Stimulated activated CD8-positive, alpha-beta memory T cell treated with anti-CD3 and anti-CD28 coated beads, Interleukin-4, amount 100 ng/mL, for 24 hours (primary cell): Measurements from ENCODE around the gene LRRN4.

Experiments
- DNase-seq: peaks from one replicate; pipeline ENCODE4 v3.0.0-alpha.2; 2020; ENCODE audit warnings: low read depth

Gene LRRN4

DNA sequence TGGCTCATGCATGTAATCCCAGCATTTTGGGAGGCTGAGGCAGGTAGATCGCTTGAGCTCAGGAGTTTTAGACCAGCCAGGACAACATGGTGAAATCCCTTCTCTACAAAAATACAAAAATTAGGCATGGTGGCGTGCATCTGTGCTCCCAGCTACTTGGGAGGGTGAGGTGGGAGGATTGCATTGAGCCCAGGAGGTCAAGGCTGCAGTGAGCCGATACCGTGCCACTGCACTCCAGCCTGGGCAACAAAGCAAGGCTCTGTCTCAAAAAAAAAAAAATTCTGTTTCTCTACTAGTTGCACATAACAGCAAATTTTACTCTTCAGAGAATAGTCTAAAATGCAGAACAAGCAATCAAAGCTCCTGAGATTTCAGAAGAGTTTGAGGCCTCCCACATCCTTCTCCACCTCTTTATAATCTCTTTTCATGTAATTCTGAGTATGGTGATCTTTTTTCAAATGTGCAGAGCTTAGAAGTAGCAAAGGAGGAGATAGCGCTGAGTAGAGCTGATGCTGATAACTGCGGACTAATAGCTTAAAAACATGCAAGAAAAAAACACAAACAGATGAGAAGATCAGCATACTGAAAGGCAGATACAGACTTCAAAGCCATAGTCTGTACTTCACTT lies 23.3 kb downstream of the LRRN4 start:
- no peak for DNase-seq

DNA sequence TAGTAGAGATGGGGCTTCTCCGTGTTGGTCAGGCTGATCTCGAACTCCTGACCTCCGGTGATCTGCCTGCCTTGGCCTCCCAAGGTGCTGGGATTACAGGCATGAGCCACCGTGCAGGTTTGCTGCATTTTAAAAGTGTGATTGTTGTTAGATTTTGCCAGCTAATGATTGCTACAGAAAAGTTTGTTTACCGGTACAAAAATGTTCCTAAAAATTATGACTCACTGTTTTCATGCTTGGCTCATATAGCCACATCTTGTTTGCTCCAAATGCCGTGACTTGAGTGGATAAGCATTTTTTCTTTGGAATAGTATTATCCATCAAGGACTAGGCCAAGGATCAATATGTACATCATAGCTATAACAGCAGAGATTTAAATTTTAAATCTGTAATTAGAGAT lies 24.3 kb downstream of the LRRN4 start:
- DNase-seq: no peak

DNA sequence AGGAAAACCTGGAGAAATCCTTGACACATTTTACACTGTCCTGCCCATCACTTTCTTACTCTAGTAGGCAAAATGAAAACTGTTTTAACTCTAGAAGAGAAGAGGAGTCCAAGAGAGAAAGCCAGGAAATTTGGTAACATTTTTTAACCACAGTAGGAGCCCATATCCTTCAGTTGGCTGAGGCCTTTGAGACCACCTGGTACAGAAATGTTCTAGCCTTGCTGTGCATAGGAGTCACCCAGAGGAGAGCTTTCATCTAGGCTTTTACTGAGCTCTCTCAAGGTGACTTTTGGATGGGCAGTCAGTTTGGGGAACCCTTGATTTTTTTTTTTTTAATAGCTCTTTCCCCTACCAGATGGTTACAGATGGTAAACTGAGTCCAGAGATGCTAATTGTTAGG lies 25.0 kb downstream of the LRRN4 start:
- no peak for DNase-seq

DNA sequence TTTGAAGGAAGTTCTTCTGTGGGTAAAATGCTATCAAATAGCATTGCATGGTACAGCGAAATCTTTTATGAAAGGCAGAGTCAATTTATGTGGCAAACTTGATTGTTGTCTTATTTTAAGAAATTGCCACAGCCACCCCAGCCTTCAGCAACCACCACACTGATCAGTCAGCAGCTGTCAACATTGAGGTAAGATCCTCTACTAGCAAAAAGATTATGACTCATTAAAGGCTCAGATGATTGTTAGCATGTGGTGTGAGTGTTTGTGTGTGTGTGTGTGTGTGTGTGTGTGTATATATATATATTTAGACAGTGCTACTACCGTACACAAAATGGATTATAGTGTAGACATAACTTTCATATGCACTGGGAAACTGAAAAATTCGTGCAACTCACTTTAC lies 27.8 kb downstream of the LRRN4 start:
- no peak for DNase-seq

DNA sequence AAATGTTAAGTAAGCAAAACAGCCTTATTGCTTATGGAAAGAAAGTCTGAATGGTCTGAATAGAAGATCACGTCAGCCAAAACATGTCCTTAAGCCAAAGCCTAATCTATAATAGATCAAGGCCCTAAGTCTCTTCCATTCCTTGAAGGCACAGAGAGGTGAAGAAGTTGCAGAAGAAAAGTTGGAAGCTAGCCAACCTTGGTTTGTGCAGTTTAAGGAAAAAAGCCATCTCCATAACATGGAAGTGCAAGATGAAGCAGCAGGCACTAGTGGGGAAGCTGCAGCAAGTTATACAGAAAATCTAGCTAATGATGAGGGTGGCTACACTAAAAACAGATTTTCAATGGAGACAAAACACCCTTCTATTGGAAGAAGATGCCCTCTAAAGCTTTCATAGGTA lies 29.1 kb downstream of the LRRN4 start:
- no peak for DNase-seq

GRCh38 chr20:6017880-6018279 lies 36.0 kb downstream of the LRRN4 start:
- DNase-seq: no peak

DNA sequence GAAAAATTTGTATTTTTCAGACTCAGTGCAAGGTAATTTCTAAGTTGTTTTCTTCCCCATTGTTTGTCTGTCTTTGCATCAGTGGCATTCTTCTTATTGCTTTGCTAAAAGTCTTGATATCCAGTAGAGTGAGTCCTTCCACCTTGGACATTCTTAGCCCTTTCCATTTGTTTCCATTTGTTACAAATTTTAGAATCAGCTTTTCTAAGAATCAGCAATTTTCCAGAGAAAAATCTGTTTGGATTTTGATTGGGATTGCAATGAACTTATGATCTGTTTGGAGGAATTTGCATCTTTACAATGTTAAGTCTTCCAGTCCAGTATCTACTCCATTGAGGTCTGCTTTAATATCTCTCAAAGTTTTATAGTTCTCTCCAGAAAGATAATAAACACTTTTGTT lies 36.4 kb downstream of the LRRN4 start:
- no peak for DNase-seq

DNA sequence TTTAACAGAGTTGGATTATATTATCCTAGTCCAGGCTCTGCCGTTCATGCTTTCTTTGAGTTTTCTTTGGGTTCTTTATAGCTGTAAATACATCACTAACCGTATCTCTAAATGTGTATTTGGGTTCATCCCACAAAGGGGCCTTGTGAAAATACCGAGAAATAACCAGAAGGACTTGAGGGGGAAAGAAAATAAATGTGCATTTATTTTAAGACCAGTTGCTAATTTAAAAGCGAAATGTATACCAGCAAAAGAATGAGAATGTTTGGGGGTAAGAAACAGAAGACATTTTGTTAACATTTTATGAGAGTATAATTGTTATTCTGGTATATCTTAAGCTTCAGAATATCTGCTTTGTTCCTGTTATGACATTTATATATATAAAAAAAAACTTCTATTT lies 38.9 kb downstream of the LRRN4 start:
- DNase-seq: no peak

DNA sequence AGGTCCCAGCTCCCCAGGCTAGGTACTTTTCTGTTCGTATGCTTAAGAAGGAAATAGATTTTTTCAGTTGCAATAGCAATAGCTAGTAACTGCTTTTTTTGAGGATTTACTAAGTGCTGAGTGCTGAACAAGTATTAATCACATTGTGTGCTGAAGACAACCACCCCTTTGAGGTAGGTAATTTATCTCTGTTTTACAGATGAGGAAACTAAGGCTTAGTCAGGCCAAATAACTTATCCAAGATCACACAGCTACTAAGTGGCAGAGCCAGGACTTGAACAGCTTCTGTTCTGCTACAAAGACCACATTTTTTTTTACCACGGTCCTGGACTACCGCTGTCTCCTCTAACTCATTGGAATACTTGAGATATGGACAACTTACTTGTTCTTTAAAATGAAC lies 39.8 kb downstream of the LRRN4 start:
- DNase-seq: no peak

- no peak for DNase-seq
Measured at GRCh38 chr20:6012179-6012578, 41.7 kb downstream of the LRRN4 start.

DNA sequence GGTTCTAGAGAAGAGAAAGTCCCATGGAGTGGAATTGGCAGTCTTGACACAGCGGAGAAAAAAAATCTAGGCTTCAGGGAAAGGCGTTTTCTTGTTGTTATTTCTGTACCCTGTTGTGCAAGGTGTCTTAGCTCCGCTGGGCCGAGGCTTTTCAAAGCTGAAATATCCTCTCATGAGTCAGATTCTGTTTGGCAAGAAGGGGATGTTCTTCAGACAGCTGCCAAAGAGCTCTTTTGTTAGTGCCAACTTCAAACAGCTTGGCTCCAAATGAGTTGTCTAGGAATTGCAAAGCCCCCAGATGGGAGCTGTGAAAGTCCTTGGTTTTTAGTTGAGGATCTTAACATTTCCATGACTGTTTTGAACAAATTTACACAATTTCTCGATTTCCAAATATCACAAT lies 45.6 kb downstream of the LRRN4 start:
- no peak for DNase-seq

GRCh38 chr20:6007529-6008103 lies 46.2 kb downstream of the LRRN4 start:
- DNase-seq: no peak

GRCh38 chr20:6007094-6007528 lies 46.7 kb downstream of the LRRN4 start:
- no peak for DNase-seq

GRCh38 chr20:6006603-6006949 lies 47.3 kb downstream of the LRRN4 start:
- DNase-seq: no peak

- DNase-seq: no peak
Measured at GRCh38 chr20:6000871-6001270, 53.0 kb downstream of the LRRN4 start.

GRCh38 chr20:5999783-6000182 lies 54.1 kb downstream of the LRRN4 start:
- no peak for DNase-seq

- DNase-seq: no peak
Measured at GRCh38 chr20:5996765-5997164, 57.1 kb downstream of the LRRN4 start.

- DNase-seq: no peak
Measured at GRCh38 chr20:5991623-5992441, 62.0 kb downstream of the LRRN4 start.

DNA sequence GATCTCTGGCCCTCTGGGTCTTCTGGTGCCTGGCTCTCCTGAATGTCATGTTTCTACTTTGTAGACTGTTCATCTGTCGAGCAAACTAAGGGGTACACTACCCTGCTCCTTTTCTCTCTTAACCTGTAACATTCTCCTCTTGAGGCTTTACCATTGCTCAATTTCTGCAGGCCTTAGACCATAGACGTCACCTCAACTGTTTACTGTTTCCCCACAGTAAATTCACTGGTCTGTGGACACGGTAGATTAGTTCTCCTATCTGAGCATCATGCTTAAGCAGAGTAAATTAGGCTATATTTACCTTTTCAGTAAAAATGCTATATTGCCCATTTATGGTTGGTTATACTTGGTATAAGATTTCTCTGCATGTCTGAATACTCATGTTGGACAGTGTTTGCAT lies 62.9 kb downstream of the LRRN4 start:
- DNase-seq: no peak
